T follicular helper cell (primary cell): ENCODE measurements around the gene ELAVL4.

Source experiments
- DNase-seq: peaks from one replicate; pipeline ENCODE4 v3.0.0-alpha.2; 2020; ENCODE audit warnings: low read depth

The ELAVL4 gene

DNA sequence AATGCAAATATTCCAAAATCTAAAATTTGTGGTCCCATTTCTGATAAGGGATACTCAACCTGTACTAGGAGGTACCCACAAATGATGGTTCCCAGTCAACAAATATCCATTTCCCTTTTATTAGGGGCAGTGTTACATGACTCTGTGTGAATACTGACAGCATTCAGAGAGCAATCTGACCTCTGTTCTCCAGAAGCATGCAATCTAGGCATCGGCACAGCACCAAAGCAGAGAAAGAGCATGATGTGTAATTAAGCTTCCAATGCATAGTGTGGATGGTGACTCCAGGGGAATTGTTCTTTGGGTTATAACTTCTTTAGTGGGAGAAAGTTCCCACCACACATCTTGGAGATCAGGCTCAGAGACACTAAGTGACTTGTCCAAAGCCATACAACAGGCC, 71.6 kb downstream of the ELAVL4 start:
- no peak for DNase-seq

DNA sequence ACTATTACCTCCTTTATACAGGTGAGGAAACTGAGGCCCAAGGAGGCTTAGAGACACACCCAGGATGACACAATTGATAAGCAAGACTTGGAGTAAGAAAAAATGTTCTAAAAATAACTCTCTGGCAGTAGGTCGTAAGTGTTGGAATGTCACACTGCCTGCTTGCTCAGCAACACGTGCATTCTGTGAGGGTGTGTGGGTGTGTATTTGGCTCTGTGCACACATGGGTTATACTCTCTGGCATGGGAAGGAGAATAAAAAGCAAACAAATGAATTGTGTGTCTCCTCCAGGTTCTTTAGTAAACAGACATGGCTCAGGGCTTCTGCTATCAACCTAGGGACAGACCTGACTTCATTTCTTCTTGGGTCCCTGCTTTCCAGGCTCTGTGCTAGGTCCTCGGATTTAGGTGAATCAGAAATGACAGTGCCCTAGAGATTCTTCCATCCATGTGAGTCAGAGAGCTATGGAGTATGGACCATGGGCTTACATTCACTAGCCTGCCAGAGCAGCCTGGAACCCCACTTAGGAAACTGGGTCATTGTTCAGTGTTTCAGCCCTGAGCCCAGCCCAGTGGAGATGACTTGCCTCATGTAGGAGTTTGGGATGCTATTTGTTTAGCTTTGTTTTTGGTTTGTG, 72.4 kb downstream of the ELAVL4 start:
- DNase-seq: no peak

DNA sequence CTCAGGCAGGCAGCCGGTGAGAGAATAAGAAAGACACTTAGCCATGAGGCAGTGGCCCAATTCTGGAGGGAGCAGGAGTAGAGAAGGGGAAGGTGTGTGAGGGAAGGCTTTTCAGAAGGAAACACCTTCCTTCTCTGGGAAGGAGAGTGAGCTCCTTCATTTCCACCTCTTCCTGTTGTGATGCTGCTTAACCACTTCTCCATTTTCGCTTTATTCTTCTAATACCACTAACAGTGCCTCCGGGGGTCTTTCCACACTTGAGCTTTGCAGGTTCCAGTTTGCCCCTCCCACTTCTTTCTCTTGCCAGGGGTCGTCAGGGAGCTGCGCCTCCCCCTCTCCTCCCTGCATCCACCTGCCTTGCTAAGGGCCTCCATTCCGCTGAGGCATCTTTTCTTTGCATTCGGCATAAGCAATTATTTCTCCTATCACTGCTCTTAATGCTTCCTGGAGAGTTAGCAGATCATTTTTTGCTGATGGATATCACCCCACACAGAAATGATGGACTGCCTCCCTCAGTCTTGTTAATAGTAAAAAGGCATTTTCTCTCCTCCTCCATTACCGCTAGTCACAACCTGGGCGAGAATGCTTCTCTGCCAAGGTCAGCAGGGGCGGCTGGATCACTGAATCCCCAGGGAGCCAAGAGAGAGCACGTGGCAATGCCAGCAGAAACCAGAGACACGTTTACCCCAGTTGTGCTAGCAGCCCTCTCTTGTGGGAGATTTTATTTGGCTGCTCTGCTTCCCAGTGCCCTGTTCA, 74.8 kb downstream of the ELAVL4 start:
- no peak for DNase-seq

DNA sequence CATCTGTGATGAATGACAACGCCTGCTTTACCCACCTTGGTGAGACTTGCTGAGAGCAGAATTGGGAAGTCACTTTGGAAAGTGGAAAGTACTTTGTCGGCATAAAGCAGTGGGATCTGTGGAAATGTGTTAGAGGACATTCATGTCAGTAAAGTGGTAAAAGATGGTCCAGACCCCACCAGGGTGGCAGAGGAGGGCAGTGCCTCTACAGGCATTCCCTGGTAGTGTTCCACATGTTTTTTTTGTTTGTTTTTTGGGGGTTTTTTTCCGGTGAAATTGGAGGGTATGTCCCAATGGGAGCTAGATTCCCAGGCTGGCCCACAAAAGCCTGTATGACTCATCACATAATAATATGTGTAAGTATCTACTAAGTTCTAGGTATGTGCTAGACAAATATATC, 80.6 kb downstream of the ELAVL4 start:
- DNase-seq: no peak

DNA sequence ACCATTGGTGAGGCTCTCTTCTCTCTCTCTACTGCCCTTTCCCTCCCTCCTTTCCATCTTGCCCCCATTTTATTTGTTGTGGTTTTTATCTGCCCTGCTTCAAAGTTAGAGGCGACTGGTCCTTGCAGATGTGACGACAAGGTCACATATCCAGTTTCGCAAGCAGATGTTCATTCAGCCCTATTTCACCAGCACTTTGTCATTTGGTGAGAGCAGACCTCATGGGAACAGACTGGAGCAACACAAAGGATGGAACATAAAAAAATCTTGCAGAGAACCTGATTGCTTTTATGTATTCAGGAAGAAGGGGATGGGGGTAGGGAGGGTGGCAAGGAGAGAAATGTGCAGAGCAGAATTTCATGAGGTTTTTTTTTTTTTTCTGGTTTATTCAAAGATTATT, 84.3 kb downstream of the ELAVL4 start:
- DNase-seq: no peak

DNA sequence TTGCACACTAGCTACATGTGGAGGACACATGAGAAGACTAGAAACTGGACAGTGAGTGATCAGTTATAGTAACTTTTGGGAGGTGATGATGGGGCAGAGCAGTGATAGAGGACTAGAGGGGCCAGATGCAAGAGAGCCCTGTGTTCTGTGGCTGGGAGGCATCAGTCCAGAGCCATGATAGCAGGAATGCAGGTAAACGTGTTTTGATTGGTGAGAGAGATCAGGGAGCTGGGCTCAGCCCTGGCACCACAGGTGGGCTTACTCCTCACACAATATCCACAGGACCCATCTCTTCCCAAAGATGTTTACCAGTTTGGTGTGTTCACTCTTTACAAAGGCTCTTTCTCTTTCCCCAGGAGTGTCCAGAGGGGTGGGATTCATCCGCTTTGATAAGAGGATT, 86.5 kb downstream of the ELAVL4 start:
- no peak for DNase-seq

DNA sequence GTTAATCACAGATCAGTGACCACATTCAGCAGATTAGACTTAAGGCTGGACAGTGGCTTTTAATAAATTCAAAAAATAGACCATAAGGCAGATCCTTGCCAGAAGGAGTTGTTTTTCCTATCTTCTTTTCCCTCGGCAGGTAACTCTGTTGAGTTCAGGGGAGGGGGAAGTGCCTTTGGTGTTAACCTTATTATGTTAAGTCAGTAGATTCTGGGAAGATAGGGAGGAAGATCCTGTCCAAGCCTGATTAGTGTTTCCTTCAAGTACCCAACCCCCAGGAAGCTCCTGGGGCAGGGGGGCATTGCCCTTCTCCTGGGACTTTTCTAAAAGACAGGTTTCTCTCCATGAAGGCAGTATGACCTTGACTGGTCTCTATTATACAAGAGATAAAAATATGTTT, 87.4 kb downstream of the ELAVL4 start:
- DNase-seq: no peak

DNA sequence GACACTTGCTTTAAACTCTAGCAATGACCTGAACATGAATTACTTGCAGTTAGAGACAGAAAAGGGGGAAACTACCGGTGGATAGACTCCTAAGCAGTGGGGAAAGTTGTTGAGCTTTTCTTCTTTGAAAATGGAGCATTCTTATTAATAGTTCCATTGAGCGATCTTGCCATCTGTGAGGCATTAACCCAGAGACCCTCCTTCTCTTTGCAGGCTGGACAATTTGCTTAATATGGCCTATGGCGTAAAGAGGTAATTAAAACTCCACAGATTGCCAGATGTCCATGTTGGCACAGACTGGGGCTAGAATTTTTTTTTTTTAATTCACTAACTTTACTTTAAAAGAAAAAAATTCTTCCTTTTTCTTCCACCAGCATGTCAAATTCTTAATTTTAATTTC, 88.5 kb downstream of the ELAVL4 start:
- no peak for DNase-seq

DNA sequence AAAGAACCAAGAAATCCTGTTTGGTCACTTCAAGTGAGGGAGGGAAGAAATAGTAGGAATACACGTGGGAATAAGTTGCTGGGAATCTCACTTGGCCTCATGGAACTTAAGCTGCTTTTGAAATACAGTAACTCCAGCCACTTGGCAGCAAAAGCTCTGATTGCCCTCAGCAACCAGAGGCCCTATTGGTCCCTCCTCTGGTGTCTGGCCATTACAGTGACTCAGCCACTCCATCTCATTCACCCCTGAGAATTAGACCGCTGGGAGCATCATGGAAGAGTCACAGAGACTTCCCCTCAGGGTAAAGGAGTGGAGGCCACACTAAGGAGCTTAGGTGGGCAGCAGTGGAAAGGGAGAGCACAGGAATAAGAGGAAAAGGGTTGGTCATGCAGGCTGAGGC, 99.6 kb downstream of the ELAVL4 start:
- DNase-seq: no peak

DNA sequence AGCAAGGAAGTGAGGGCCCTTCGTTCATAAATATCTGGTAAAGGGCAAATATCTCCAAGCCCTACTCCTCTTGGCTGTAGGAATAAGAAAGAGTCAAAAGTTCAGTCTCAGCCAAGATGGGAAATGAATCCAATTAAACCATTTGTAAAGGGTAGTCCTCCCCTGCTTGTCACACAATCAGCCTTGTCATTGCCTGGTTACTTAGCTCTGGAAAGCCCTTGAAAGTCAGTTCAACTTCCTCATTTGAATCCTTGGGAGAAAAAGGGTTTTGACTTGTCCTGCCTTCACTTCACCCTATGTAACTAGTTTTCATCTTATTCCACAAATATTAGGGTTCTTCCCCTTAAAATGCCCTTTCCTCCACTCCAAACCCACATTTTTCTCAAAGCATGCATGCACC, 100.0 kb downstream of the ELAVL4 start:
- DNase-seq: no peak

DNA sequence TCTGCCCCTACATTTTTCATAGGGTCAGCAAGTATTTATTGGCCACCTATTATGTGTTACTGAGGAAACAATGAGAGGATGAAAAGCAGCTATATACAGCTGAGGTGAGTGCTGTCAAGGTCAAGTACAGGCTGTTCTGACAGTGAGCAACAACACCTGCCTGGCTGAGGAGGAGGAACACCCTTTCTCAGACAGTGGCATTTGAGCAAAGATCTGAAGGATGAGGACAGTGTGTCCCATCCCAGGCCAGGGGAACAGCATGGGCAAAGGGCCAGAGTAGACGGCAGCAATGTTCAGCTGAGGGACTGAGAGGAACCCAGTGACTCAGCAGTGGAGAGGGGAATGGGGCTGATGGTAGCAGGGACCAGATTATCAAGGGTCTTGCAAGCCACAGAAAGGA, 101.0 kb downstream of the ELAVL4 start:
- no peak for DNase-seq

DNA sequence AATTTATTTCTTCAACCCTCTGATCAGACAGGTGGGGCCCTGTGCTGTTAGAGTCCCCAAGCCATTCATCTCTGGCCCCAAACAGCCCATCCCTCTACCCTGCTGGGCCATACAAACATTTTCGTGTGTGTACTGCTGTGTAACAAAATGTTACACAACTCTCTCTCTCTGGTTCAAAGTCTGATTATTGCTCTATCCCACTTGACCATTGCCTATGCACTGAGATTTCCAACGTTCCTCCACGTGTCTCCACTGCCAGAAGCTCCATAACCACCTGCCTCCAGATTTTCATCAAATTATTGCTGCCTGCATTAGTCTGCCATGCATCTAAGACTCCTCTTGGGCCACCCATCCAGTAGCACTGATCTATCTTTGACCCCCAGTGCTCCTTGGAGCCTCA, 104.8 kb downstream of the ELAVL4 start:
- DNase-seq: no peak

DNA sequence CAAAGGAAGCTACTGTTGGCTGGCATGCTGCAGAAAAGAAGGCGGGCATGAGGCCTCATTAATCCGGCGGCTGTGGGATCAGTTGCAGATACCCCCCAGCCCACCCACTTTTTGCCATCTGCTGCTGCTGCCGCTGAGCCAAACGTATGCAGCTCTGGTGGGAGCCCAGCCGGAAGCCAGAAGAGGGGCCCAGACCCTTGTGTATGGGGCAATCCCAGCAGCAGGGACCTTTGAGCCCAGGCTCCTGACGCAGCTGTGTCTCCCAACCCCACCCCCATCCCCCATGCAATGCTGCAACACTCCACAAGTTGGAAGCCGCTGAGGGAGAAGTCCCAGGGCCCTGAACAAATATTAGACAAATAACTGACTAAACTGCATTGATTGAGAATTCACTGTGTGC, 106.0 kb downstream of the ELAVL4 start:
- DNase-seq: no peak

DNA sequence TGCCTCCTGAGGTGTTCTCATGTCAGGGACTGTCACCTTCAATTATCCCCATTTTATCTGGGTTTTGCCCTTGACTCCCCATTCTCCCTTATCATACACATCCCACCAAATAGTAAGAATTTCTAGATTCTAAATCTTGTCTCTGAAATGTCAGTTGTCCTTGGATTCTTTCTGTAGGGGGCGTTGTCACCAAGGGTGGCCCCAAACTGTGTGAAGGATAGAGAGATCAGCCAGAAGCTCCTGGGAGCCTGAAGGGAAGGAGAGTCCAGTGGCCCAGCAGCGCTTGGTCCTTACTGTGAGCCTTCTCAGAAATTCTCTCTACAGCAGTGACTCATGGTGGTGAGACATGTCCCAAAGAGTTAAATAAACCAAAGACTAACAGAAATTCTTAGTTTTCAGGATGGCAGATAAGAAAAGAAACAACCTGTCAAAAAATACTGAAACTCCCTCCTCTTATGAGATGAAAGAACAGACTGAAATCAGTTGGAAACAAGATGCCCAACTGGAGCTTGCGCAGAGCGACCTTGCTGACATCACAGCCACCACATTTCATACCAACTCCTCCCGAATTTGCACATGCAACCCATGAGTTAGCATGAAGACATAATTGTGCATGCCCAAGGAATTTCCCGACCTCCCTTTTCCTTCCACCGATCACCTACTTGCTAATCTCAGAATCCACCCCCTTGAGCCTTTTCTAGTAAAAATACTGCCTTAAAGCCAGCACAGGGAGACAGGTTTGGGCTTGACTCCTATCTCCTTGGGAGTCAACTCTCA, 109.8 kb downstream of the ELAVL4 start:
- DNase-seq: no peak

DNA sequence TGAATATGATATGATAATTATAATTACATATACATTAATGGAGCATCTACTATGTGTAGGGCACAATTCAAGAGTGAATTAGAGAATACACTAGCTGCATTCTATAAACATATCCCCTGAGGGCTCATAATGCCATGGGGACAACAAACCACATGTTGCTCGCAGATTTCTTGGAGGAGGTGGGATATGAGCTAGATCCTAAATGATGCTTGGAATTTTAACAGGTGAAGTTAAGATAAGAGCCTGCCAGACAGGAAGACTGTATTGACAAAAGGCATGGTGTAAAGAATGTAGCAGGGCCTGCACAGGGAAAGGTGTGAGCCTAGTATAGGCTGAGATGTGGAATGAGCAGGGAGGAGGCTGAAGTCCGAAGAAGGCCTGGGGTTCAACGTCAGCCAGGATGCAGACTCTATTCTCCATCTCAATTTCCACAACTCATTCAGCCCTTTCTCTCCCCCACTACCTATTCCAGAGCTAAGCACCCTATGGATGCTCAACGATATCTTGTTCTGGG, 120.2 kb downstream of the ELAVL4 start:
- no peak for DNase-seq

DNA sequence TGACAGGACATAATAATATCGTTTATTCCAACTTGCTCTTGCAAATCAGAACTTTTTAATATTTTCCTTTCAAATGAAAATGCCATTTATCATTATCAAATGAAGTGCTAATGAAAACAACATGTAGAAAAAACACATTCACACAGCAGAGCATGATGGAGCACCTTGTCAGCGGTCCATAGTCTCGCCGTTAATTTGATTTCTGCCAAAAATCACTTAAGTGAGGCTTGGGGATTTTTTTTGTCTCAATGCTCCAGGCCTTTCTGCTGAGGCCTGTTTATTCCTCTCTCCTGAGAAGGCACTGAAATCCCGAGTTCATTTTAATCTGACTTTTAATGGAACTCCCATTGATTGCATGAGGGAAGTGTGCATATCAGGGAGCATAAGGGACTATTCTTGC, 122.5 kb downstream of the ELAVL4 start:
- DNase-seq: no peak

DNA sequence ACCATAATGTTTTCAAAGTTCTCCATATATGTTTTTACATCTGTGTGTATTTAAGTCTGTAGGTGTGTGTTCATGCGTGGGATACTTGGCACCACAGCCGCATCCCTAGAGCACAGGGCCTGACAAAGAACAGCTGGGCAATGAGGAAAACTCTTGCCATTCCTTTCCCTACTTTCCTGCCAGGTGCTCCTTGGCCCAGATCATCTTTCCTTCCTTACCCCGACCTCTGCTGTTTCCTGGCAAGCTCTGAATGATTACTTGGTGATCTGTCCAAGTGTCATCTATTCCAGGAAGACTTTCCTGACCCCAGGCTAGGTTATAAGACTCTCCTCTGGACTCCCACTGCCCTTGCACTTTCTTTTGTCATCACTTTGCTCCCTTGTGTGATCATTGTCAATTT, 123.6 kb downstream of the ELAVL4 start:
- no peak for DNase-seq

DNA sequence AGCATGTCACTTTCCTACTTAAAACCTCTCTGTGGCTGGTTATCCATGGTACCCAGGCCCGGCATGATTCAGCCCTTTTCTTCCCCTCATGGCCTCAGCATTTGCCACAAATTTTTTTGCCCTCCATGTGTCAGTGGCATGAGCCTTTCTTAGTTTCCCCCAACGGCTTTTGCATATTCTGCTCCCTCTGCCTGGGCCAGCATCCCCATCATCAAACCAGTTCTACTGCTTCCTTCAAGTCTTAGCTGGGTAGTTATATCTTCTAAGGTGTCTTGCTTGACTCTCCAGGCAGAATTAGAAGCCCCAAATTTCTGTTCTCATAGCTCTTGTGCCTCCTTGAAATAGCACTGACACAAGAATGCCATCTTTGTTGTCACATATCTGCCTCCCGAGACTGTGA, 127.9 kb downstream of the ELAVL4 start:
- DNase-seq: no peak

DNA sequence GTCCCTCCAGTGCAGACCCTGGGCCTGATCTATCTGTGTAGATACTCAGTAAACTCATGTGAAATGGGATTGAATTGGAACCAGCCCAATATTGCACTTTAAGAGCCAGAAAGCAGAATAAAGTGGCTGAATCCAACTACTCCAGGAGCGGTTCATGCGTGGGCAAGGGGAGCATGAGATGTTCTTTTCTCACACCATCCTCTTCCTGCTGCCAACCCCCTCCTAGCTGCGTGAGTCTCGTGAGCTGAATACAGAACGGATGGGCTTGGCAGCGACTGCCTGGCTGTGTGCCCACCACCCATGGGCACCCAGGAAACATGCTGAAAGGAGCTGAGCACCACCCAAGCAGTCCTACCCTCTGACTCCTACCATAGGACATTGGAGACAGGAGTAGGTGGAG, 128.3 kb downstream of the ELAVL4 start:
- no peak for DNase-seq

DNA sequence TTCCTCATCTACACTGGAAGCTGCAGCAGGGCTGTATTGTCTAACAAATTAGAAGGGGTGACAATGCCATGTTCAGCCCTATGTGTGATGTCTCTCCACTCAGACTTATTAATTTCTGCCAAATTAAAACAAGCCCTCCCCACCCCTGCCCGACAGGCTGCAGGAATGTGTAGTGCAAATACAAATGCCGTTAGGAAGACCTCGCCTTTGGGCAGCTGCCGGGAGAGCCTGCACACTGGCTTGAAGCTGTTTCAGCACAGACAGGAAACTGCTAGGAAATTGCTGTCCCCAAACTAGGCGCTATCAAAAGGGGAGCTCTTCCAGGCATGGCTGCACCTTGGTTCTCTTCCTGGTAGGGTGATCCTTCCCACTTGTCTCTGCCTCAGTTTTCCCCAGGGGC, 135.2 kb downstream of the ELAVL4 start:
- DNase-seq: no peak

DNA sequence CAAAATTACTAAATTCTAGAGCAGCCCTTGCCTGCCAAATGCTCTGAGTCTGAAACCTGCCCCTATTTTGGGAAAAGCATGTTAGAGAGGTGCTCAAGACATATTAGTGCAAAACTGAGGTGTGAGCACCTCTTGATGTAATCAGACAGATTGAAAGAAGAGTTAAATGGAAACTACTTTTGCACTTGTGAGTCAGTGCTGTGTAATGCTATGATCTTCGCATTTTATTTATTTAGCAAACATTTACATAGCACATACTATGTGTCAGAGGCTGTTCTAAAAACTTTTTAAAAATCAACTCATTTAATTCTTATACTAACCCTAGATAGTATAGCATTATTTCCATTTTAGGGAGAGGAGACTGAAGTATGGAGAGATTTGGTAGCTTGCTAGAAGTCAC, 138.1 kb downstream of the ELAVL4 start:
- no peak for DNase-seq

DNA sequence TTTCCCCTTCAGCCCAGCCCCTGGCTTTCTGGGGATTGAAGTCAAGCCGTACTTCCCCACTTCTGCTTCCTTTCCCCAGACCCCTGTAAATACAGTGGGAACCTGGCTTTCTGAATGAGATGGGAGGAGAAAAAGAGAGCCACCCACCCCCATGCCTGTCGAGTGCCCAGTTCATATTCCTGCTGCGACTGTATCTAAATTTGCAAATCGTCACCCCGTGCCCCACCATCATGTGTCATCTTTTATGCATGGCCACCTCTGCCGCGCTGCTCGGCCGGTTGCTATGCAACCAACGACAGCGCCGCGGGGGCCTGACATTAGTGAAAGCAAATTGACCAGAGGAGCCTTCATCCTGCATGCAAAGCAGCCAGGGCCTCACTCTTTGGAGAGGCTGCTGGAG, 143.0 kb downstream of the ELAVL4 start:
- no peak for DNase-seq

DNA sequence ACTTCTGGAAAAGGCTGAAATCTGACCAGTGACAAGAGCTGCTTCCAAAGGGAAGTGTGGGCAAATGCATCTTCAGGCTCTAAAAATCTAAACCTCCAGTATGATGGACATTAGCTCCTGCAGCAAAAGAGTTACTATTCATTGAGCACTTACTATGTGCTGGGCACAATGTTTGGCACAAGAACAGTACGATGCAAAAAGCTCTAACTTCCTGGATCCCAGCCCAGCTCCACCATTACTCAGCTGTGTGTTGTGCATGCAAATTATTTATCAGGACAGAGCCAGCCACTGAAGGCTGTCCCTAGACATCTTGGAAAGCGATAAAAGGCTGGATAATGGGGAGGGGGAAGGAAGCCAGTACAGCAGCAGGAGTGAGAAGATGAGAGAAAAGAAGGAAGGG, 143.5 kb downstream of the ELAVL4 start:
- no peak for DNase-seq
